K562 (cell line): ENCODE data around the gene GPX7. TPM values are rescaled to one million over a fixed set of nuclear protein-coding genes. Genes with fewer than 3 reads are reported as not detected.
A peak's percentile ranks its signal among the peaks of the same experiment; 100 is the strongest.

Experiments used
- CBX2 ChIP-seq: fragments of 200-600 bp; sonication (generic); IDR thresholded peaks from one replicate; pipeline ENCODE4 v1.6.1; 2012; ENCODE audit warnings: mild to moderate bottlenecking, low read length, inconsistent platforms; ENCODE audit not compliant: insufficient read depth, poor library complexity, severe bottlenecking
- CEBPG ChIP-seq, 3 experiments: fragments of 200-800 bp in 1 of 3; sonication (Bioruptor generic) in 1 of 3; sonication (generic) in 1 of 3; formaldehyde crosslinking in 1 of 3; IDR thresholded peaks in 2 of 3; conservative IDR thresholded peaks in 1 of 3; 2 replicates each; pipeline versions ENCODE4 v1.6.1 to v1.8.0; 2016 to 2022; ENCODE audit warnings: missing compliant biosample characterization in 2 of 3, missing genetic modification characterization in 2 of 3, mild to moderate bottlenecking in 1 of 3, missing genetic modification reagents in 1 of 3
- FOXA1 ChIP-seq: fragments of 450-650 bp; IDR thresholded peaks from 2 replicates; pipeline ENCODE4 v1.6.1; 2016; ENCODE audit warnings: mild to moderate bottlenecking, borderline replicate concordance
- NRF1 ChIP-seq, 2 experiments: fragments of 450-650 bp; IDR thresholded peaks in 1 of 2; conservative IDR thresholded peaks in 1 of 2; 2 replicates each; pipeline ENCODE4 v1.6.1; 2014; ENCODE audit warnings: mild to moderate bottlenecking in 2 of 2
- POLR3G ChIP-seq: IDR thresholded peaks from 2 replicates; pipeline ENCODE4 v1.6.1; 2011; ENCODE audit not compliant: insufficient read length, insufficient replicate concordance; ENCODE audit errors: extremely low read depth
- SIN3B ChIP-seq: fragments of 450-650 bp; IDR thresholded peaks from 2 replicates; pipeline ENCODE4 v1.6.1; 2017; ENCODE audit warnings: low read depth, mild to moderate bottlenecking, moderate library complexity
- SIX5 ChIP-seq, 2 experiments: IDR thresholded peaks; 2 replicates each; pipeline ENCODE4 v1.6.1; 2011; ENCODE audit warnings: low read length in 2 of 2, borderline replicate concordance in 1 of 2, low read depth in 1 of 2, mild to moderate bottlenecking in 1 of 2, moderate library complexity in 1 of 2; ENCODE audit not compliant: insufficient read depth in 1 of 2
- TAF15 ChIP-seq: fragments of 200-400 bp; formaldehyde crosslinking; IDR thresholded peaks from 2 replicates; pipeline ENCODE4 v1.6.1; 2017; ENCODE audit warnings: mild to moderate bottlenecking, low read depth, low read length, moderate library complexity
- TBL1XR1 ChIP-seq, 2 experiments: IDR thresholded peaks; 2 replicates each; pipeline ENCODE4 v1.6.1; 2012; ENCODE audit warnings: improper control_type of control experiment in 2 of 2, low read length in 2 of 2, mild to moderate bottlenecking in 1 of 2
- U2AF2 ChIP-seq: fragments of 200-400 bp; formaldehyde crosslinking; optimal IDR thresholded peaks from 2 replicates; pipeline ENCODE3; 2017; ENCODE audit warnings: low read depth, mild to moderate bottlenecking, low read length
- ZC3H11A ChIP-seq: IDR thresholded peaks from 2 replicates; pipeline ENCODE4 v1.6.1; 2012; ENCODE audit warnings: low read depth, low read length, improper control_type of control experiment
- ZNF12 ChIP-seq: sonication (generic); formaldehyde crosslinking; IDR thresholded peaks from 2 replicates; pipeline ENCODE4 v1.4.0; 2020; ENCODE audit warnings: mild to moderate bottlenecking, missing genetic modification reagents
- polyA plus RNA-seq, 8 experiments: library from polyadenylated mRNA; depleted of rRNA in 4 of 8; stranded (reverse) in 5 of 8; unstranded in 3 of 8; fragments of >200 nt; fragmentation: Nextera tagmentation in 2 of 8; fragmentation: Illumina TruSeq in 1 of 8; extraction: Ambion mirVana in 2 of 8; extraction: Trizol in 1 of 8; gene quantifications; 2 replicates each; pipeline versions ENCODE4 v1.2.1 to v1.2.3, GENCODE V29; 2011 to 2014; ENCODE audit warnings: inconsistent platforms in 1 of 8, missing spikeins in 1 of 8
- total RNA-seq, 7 experiments: library from RNA; depleted of rRNA in 6 of 7; stranded (reverse); fragments of >200 nt in 6 of 7; fragmentation: Illumina TruSeq in 2 of 7; extraction: Trizol in 2 of 7; gene quantifications; 2 replicates each; pipeline versions ENCODE4 v1.2.1 to v1.2.3, GENCODE V29; 2011 to 2021; ENCODE audit warnings: low replicate concordance in 1 of 7
- TF ChIP-seq, protein P1 (sequence below): fragments of 250-450 bp; sonication (Bioruptor Pico); IDR thresholded peaks from 2 replicates; pipeline ENCODE4 v1.5.0; 2021
- TF ChIP-seq, protein P2 (sequence below): IDR thresholded peaks from 3 replicates; pipeline ENCODE4 v1.6.1; 2011; ENCODE audit warnings: borderline replicate concordance, mild to moderate bottlenecking; ENCODE audit not compliant: insufficient read length, insufficient read depth
- TF ChIP-seq, protein P3 (sequence below): fragments of 250-450 bp; sonication (Bioruptor Pico); IDR thresholded peaks from 2 replicates; pipeline ENCODE4 v1.9.0; 2021; ENCODE audit warnings: mild to moderate bottlenecking
- TF ChIP-seq, protein P4 (sequence below): sonication (generic); formaldehyde crosslinking; IDR thresholded peaks from 2 replicates; pipeline ENCODE4 v1.4.0; 2020; ENCODE audit warnings: mild to moderate bottlenecking, missing genetic modification reagents
- TF ChIP-seq, protein P5 (sequence below): fragments of 450-650 bp; IDR thresholded peaks from 2 replicates; pipeline ENCODE4 v1.6.1; 2016; ENCODE audit warnings: antibody characterized with exemption
- TF ChIP-seq, protein P6 (sequence below): sonication (generic); formaldehyde crosslinking; IDR thresholded peaks from 2 replicates; pipeline ENCODE4 v1.8.0; 2022; ENCODE audit warnings: mild to moderate bottlenecking, low read depth, missing genetic modification reagents

Gene GPX7
- total and polyA plus RNA-seq, 9 of the 15 experiments (the other 6 are each of a cell fraction or from before 2014, with no cell fraction given) = 0.08 TPM; not detected in 8

DNA sequence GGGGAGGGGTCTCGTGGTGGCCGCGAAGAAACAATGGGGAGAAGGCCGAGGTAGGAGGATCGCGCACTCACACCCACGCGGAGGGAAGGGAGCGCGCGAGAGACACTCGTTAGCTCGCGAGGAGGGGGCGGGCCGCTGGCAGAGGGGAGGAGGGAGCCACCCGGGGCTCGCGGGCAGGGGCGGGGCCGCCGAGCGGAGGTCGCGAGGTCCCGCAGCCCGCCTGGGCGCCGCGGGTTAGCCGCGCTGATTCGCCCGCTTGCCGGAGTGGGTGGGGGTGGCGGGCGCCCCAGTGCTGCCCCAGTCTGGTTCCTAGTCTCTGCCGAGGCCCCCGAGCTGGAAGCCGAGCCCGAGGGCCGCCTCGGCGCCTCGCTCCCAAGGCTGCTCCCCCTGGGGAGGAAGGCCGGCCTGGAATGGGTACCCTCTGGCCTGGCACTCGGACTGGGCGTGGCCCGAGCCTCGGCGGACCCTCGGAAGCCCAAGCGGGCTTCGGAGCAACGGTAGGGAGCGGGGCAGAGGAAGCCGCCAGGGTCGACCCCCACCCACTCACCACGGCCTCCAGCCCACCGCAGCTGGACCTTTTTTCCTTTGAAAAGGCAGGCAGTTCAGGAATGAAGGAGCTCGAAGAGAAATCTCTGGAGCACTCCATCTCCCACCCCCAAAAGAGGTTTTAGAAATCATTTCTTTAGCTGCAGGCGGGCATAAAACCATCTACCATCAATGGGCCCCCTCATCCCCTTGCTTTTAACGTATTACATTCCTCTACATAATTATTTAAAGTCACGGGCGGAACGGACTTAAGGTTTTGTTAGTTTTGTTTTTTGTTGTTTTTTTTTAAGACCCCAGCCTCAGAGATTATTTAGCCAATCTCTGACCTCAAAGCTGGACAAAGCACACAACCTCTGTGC lies 48.6 kb upstream of the GPX7 start (continued):
- TF ChIP-seq, protein P1, sequence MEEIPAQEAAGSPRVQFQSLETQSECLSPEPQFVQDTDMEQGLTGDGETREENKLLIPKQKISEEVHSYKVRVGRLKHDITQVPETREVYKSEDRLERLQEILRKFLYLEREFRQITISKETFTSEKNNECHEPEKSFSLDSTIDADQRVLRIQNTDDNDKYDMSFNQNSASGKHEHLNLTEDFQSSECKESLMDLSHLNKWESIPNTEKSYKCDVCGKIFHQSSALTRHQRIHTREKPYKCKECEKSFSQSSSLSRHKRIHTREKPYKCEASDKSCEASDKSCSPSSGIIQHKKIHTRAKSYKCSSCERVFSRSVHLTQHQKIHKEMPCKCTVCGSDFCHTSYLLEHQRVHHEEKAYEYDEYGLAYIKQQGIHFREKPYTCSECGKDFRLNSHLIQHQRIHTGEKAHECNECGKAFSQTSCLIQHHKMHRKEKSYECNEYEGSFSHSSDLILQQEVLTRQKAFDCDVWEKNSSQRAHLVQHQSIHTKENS (CRISPR knock-in tag) = no peak
- no peak for TF ChIP-seq SIX5 (IDR thresholded peaks at IDR 0.05; ENCODE audit: borderline replicate concordance in 1 of 2, insufficient read depth in 1 of 2, low read depth in 1 of 2, low read length in 2 of 2)
- TF ChIP-seq ZC3H11A = no peak
- TF ChIP-seq U2AF2 = no peak
- TF ChIP-seq TAF15 = no peak
- TF ChIP-seq, protein P2, sequence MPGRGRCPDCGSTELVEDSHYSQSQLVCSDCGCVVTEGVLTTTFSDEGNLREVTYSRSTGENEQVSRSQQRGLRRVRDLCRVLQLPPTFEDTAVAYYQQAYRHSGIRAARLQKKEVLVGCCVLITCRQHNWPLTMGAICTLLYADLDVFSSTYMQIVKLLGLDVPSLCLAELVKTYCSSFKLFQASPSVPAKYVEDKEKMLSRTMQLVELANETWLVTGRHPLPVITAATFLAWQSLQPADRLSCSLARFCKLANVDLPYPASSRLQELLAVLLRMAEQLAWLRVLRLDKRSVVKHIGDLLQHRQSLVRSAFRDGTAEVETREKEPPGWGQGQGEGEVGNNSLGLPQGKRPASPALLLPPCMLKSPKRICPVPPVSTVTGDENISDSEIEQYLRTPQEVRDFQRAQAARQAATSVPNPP = no peak
- no peak for TF ChIP-seq POLR3G
- TF ChIP-seq SIN3B = 0 out of 2 replicates have a peak, but pooled peaks have one; percentile 28
- TF ChIP-seq TBL1XR1 (IDR thresholded peaks at IDR 0.05; ENCODE audit: low read length in 2 of 2) = no peak
- TF ChIP-seq, protein P3, sequence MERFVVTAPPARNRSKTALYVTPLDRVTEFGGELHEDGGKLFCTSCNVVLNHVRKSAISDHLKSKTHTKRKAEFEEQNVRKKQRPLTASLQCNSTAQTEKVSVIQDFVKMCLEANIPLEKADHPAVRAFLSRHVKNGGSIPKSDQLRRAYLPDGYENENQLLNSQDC (CRISPR knock-in tag) = no peak
- TF ChIP-seq, protein P4, sequence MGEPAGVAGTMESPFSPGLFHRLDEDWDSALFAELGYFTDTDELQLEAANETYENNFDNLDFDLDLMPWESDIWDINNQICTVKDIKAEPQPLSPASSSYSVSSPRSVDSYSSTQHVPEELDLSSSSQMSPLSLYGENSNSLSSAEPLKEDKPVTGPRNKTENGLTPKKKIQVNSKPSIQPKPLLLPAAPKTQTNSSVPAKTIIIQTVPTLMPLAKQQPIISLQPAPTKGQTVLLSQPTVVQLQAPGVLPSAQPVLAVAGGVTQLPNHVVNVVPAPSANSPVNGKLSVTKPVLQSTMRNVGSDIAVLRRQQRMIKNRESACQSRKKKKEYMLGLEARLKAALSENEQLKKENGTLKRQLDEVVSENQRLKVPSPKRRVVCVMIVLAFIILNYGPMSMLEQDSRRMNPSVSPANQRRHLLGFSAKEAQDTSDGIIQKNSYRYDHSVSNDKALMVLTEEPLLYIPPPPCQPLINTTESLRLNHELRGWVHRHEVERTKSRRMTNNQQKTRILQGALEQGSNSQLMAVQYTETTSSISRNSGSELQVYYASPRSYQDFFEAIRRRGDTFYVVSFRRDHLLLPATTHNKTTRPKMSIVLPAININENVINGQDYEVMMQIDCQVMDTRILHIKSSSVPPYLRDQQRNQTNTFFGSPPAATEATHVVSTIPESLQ (CRISPR knock-in tag) = no peak
- TF ChIP-seq FOXA1 = no peak
- TF ChIP-seq CBX2 = no peak
- TF ChIP-seq, protein P5, sequence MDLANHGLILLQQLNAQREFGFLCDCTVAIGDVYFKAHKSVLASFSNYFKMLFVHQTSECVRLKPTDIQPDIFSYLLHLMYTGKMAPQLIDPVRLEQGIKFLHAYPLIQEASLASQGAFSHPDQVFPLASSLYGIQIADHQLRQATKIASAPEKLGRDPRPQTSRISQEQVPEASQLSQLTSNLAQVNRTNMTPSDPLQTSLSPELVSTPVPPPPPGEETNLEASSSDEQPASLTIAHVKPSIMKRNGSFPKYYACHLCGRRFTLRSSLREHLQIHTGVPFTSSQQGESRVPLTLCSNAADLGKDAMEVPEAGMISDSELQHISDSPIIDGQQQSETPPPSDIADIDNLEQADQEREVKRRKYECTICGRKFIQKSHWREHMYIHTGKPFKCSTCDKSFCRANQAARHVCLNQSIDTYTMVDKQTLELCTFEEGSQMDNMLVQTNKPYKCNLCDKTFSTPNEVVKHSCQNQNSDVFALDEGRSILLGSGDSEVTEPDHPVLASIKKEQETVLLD = no peak
- no peak for TF ChIP-seq CEBPG (CRISPR knock-in tag; IDR thresholded peaks at IDR 0.05)
- no peak for TF ChIP-seq CEBPG (tag; conservative IDR thresholded peaks at IDR 0.05 in 1 of 2, IDR thresholded peaks at IDR 0.05 in 1 of 2)
- no peak for TF ChIP-seq NRF1 (conservative IDR thresholded peaks at IDR 0.05 in 1 of 2, IDR thresholded peaks at IDR 0.05 in 1 of 2)
- TF ChIP-seq ZNF12 (CRISPR knock-in tag) = no peak
- TF ChIP-seq, protein P6, sequence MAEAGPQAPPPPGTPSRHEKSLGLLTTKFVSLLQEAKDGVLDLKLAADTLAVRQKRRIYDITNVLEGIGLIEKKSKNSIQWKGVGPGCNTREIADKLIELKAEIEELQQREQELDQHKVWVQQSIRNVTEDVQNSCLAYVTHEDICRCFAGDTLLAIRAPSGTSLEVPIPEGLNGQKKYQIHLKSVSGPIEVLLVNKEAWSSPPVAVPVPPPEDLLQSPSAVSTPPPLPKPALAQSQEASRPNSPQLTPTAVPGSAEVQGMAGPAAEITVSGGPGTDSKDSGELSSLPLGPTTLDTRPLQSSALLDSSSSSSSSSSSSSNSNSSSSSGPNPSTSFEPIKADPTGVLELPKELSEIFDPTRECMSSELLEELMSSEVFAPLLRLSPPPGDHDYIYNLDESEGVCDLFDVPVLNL = no peak
